ENCODE measurements around the gene RPE. TPM values are rescaled to one million over a fixed set of nuclear protein-coding genes. Genes with fewer than 3 reads are reported as not detected.

Gene RPE
- total RNA-seq, 1 experiment from 2014 or later = 37.1 TPM

DNA sequence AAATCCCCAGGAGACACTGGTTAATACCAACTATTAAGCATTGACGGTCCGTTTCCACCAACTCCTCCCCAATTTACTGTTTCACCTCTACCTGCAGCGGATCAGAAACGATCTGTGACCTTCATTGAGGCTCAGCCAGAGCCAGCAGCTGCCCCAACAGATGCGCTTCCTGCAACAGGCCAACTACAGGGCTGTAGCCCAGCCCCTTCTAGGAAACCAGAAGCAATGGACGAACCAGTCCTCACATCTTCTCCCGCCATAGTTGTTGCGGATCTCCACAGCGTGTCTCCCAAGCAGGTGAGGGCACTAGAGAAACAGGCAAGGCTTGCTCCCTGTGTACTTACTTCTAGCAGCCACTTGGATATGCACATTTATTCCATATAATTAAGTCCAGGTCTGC is 8.5 kb upstream of the RPE start:
- DNase-seq (ENCODE audit: low spot score) = no peak
- in situ Hi-C loops (cut with HindIII; ENCODE audit: low sequenced_read_pairs) = no loop called here

DNA sequence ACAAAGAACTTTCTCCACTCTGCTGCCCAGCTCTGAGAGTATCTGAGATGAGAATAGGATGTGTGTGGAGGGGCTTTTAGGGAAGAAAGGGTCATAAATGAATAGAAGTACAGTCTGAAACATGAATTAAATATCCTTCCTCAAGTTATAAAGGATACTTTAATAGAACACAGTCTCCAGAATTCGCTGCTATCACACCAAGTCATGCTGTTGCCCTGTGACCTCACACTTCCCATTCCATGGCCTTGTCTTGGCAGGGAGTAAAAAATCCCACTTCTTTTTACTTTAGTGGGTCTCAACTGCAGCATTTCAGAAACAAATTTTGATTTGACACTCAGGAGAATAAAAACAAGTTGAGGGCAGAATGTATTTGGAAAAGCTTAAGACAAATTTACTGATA is 3.8 kb upstream of the RPE start:
- no peak for DNase-seq (ENCODE audit: low spot score)
- in situ Hi-C loops (cut with HindIII; ENCODE audit: low sequenced_read_pairs) = no loop called here

DNA sequence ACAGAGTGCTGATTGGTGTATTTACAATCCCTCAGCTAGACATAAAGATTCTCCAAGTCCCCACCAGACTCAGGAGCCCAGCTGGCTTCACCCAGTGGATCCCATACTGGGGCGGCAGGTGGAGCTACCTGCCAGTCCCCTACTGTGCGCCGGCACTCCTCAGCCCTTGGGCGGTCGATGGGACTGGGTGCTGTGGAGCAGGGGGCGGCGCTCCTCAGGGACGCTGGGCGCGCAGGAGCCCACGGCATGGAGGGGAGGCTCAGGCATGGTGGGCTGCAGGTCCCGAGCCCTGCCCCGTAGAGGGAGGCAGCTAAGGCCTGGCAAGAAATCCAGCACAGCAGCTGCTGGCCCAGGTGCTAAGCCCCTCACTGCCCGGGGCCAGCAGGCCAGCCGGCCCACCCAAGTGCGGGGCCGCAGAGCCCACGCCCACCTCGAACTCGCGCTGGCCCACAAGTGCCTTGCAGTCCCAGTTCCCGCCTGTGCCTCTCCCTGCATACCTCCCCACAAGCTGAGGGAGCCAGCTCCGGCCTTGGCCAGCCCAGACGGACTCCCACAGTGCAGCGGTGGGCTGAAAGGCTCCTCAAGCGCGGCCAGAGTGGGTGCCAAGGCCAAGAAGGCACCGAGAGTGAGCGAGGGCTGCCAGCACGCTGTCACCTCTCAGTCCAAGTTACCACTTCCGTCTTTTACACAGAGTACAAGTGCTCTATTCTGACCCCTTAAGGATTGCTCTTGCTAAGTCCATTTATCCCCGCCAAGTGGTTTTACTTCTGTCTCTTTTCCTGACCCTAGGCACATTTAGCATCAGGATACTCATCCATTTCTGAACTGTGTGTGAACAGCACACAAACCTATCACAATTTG is 1.7 kb upstream of the RPE start:
- no peak for DNase-seq (ENCODE audit: low spot score)
- in situ Hi-C loops (cut with HindIII; ENCODE audit: low sequenced_read_pairs) = no loop called here

DNA sequence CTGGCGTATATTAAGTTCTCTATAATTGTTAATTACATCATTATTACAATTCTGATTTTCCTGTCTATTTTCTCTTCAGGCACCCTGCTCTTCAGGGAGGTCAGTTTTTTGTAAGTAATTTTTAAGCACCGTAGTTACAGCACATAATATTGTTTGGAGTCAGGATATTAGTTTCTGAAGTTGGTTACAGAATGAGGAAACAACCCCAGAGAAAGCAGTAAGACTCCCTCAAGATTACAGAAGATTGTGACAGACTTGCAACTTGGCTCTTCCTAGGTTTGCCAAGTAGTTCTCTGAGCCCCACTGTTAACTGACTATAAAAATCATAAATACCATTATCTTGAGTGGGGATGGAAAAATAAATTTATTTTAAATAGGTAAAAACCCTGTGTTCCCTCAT is 921 bp downstream of the RPE start:
- in situ Hi-C loops (cut with HindIII; ENCODE audit: low sequenced_read_pairs) = no loop called here

DNA sequence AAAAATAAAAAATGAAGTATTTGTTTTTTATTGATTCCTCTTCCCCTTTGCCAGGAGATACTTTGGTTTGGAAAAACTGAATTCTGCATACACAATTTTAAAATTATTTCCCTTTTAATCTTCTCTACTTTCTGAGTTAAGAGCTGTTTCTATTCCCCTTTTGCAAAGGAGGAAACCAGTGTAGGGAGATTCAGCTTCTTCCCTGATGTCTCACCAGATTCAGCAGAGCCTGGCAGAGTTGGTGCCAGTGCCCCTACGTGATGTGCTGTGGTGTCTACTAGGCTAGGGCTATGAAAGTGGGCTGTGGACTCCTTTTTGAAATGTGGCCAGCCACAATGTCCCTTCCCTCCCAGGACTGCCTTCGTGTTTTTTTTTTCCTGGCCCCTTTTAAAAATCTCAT is 2.4 kb downstream of the RPE start:
- DNase-seq (ENCODE audit: low spot score) = no peak
- in situ Hi-C loops (cut with HindIII; ENCODE audit: low sequenced_read_pairs) = no loop called here

More for the DNA sequence above, 921 bp downstream of the RPE start:
- DNase-seq (ENCODE audit: low spot score) = no peak

DNA sequence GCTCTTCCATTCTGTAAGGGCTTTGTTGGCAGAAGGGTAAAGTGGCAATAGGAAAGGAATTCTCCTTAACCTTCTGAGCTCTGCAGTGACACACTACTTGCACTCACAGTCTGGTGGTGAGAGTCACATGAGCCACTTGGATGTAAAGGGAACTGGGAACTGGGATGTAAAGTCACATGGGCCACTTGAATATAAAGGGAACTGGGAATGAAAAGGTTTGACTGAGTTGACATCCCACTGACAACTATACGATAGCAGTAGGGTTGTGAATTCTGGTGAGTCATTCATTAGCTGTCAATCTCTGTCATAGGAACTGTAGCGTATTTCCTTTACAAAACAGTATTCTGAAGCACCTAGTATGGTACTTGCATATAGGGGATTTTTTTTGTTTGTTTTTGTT is 5.5 kb downstream of the RPE start:
- in situ Hi-C loops (cut with HindIII; ENCODE audit: low sequenced_read_pairs) = no loop called here
- no peak for DNase-seq (ENCODE audit: low spot score)

DNA sequence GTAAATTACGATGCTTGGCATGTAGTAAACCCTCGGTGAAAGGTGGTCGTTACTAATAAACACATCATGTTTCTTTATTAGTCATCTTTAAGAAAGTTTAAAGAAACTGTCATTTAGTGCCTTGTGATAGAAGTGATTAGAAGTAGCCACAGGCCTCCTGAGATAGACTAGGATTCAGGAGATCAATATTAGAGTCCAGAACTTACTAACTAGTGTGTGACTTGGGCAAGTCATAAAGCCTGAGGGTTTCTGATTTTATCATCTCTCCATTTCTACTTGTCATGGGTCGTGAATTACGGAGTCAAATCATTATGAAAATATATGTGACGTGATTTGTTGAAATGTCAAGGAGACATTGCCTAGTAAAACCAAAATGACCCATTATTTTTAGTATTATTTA is 6.7 kb downstream of the RPE start:
- in situ Hi-C loops (cut with HindIII; ENCODE audit: low sequenced_read_pairs) = no loop called here
- DNase-seq (ENCODE audit: low spot score) = no peak

DNA sequence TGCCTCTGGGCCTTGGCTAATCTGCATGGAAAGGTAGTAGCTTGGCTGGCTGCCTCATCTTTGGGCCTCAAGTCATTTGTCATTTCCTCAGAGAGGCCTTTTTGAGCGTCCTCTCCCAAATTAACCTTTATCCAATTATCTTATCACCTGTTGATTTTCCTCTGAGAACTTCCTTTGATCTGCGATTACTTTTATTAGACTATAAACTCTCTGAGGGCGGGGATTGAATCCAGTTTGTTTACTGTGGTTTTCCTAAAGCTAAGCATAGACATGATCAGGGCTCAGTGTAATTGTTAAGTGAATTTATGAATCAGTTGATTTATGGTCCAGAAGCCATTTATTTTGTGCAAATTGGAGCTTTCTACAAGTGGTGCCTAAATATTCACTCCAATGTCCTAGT is 7.5 kb downstream of the RPE start:
- no peak for DNase-seq (ENCODE audit: low spot score)

DNA sequence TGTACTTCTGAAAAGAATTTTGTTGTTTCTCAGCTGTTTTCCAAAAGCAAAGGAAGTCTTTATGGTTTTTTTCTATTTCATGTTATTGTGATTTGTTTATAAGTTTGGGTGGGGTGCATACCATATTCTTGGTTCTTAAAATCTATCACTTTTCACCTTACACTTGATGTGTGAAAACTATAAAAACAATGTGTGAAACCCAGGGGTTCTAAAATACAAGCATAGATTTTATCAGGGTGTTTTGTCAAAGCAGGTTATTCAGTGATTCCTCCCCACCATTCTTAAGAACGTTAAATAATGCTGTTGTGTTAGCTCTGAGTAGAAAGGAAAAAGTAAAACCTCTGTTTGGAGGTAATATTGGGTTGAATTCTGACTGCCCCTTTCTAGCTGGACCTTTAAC is 17.7 kb downstream of the RPE start:
- no peak for DNase-seq (ENCODE audit: low spot score)
- in situ Hi-C loops (cut with HindIII; ENCODE audit: low sequenced_read_pairs) = no loop called here

More for the DNA sequence above, 7.5 kb downstream of the RPE start:
- in situ Hi-C loops (cut with HindIII; ENCODE audit: low sequenced_read_pairs) = no loop called here

DNA sequence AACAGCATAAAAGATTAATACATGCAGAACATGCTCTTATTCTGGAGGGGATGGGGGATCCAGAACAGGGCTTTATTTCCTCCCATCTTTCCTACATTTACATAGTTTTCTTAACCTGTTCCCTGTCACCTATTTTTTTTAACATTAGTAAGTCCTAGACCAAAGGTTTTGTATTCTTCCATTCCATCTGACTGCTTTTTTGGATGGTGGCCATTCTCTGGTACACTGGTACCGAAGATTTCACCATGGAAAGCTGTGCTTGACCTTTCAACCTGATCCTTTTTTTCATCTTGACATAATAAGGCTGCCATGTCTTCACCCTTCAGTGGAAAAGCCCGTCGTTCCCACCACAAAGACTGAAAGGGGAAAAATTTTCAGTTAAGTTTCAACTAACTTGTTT is 20.4 kb downstream of the RPE start:
- in situ Hi-C loops (cut with HindIII; ENCODE audit: low sequenced_read_pairs) = no loop called here
- DNase-seq (ENCODE audit: low spot score) = no peak

DNA sequence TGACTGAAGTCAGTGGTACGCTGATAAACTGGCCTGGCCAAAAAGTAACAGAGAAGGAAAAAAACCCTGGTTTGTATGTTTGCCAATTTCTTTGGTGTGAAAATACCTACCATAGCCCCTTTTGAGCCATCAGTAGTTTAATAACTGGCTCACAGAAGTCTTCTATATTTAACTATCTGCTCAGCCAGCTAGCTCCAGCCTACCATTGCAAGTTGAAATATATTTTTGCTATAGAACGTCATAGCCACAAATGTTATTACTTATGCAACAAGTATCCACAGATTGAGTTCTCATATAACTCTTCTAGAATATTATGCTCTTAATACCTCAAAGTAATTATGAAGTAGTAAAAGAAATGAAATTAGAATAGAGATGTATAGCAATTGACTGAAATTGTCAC is 25.2 kb downstream of the RPE start:
- no peak for DNase-seq (ENCODE audit: low spot score)
- in situ Hi-C loops (cut with HindIII; ENCODE audit: low sequenced_read_pairs) = no loop called here

DNA sequence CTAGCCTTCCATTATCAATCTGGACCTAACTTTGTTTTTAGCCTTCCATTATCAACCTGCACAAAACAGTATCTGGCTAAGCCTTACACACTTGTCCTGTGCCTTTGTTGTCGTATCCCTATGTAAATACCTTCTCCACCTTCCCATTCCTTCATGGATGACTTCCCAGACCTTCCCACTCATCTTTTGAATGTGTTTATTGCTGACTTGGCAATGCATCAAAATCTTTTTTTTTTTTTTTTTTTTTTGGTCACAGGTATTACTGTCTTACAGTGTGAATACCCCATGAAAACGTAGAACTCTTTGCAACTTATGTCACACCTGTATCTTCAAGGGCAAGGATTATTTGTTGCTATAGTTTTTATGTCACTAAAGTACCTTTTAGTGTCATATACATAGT is 25.7 kb downstream of the RPE start:
- DNase-seq (ENCODE audit: low spot score) = no peak
- in situ Hi-C loops (cut with HindIII; ENCODE audit: low sequenced_read_pairs) = no loop called here

DNA sequence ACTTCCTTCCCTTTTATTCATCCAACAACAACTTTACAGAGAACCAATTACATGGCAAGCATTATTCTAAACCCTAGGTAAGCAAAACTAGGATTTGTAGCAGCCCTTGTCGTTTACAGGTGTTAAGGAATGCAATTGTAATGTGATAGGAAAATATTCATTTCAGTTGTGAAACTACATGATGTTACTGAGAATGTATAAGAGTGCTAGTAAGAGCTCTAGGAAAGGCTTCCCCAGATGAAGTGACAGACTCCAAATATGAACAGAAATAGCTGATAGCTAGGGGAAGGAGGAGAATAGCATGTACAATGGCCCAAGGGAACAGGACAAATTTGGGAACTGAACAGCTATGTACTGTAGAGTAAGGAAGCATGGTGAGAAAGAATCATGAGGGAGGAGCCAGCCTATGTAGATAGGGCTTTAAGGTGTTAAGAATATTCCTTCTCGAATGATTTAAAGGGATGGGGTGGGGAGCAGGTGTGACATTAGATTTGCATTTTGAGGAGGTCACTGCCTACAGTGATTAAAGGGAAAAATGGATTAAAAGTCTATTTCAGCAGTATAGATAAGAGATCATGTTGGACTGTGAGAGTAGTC is 31.7 kb downstream of the RPE start:
- DNase-seq (ENCODE audit: low spot score) = no peak
- in situ Hi-C loops (cut with HindIII; ENCODE audit: low sequenced_read_pairs) = no loop called here

DNA sequence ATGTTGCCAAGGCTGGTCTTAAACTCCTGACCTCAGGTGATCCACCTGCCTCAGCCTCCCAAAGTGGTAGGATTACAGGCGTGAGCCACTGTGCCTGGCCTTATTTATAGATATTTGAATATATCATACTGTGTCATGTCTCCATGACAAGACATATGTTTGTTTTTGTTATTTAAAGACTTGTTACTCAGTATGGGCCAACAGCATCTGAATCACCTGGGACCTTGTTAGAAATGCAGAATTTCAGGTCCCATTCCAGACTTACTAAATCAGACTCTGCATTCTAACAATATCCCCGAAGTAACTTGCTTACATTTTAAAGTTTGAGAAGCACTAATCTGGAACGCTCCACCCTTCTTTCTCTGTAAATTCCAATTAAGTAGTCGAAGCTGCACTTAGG is 33.2 kb downstream of the RPE start:
- in situ Hi-C loops (cut with HindIII; ENCODE audit: low sequenced_read_pairs) = no loop called here
- no peak for DNase-seq (ENCODE audit: low spot score)

DNA sequence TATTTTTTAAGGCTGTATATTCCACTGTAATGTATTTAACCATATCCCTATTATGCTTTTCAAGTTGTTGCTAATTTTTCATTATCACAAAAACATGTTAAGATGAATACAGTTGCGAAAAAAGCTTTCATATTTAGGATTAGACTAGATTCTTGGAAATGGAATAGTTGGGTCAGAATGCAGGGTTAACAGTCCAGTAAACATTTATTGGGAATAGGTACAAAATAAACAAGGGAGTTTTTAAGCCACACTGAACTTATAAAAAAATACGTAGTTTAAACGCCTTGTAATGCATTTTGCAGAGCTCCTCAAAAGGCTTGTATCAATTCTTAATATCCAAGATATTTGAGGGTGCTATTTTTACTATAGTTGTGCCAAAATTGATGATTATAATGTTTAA is 35.6 kb downstream of the RPE start:
- no peak for DNase-seq (ENCODE audit: low spot score)
- in situ Hi-C loops (cut with HindIII; ENCODE audit: low sequenced_read_pairs) = no loop called here

DNA sequence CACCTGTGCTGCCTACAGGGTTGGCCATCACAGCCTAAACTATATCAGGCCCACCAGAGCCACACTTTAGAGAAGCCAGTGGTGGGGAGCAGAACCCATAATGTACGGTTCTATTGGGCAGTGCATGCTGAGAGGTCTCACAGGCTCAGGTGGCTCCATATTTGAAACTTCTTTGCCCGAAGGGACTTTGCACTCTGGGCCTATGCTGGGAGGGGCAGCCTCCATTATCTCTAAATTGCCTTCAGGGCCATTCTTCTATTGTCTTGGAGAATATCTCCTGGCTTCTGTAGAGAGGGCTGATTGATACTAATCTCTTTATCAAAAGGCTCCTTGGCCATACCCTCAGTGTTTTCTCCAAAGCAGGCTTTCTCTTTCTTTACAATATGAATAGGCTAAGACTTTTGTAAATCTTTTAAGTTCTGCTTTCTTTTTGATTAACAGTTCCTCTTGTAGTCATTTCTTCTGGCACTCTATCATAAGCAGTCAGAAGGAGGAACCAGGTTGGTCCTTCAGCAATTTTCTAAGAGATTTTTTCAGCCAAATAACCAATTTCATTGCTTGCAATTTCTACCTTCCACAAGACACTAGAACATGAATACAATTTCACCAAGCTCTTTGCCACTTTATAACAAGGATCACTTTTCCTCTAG is 44.5 kb downstream of the RPE start:
- in situ Hi-C loops (cut with HindIII; ENCODE audit: low sequenced_read_pairs) = no loop called here

DNA sequence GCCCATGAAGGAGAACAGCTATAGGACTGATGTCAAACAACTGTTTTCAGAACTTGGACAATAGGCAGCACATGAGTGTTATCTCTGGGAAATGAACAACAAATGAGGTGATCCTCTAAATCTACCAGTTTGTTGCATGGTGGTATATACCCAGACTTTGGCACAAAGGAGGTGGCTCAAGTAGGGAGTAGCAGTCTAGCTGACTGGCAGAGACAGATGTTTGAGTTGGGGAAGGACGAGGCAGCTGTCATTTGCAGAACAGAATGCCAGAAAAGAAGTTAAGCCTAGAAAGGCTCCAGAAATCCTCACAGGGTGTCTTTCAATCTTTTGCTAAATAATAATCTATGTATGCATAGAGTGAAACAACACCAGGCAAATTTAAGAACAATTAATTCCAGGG is 47.4 kb downstream of the RPE start:
- DNase-seq (ENCODE audit: low spot score) = no peak
- in situ Hi-C loops (cut with HindIII; ENCODE audit: low sequenced_read_pairs) = no loop called here

More for the DNA sequence above, 44.5 kb downstream of the RPE start:
- DNase-seq (ENCODE audit: low spot score) = no peak

DNA sequence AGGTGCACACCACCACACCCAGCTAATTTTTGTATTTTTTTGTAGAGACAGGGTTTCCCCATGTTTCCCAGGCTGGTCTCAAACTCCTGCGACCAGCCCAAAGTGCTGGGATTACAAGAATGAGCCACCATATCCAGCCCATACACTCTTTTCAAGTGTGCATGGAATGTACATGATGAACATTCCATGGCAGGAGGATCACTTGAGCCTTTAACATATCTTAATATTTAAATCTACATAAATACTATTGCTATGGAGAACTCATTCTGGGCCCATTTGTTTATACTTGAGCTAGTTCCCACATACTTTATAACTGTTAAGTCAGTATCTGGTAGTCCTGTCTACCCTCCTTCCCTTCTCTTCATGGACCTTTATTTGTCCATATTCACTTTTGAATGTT is 48.4 kb downstream of the RPE start:
- in situ Hi-C loops (cut with HindIII; ENCODE audit: low sequenced_read_pairs) = no loop called here
- no peak for DNase-seq (ENCODE audit: low spot score)

DNA sequence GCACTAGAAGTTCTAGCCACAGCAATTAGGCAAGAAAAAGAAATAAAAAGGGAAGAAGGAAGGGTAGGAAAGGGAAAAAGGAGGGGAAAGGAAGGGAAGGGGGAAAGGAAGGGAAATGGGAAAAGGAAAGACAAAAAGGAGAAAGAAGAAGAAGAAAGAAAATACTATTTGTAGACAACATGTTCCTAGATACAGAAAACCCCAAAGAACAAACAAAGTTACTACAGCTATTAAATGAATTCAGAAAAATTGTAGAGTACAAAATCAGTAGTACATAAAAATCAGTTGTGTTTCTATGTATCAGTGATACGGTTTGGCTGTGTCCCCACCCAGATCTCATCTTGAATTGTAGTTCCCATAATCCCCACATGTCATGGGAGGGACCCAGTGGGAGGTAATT is 52.3 kb downstream of the RPE start:
- in situ Hi-C loops (cut with HindIII; ENCODE audit: low sequenced_read_pairs) = no loop called here

DNA sequence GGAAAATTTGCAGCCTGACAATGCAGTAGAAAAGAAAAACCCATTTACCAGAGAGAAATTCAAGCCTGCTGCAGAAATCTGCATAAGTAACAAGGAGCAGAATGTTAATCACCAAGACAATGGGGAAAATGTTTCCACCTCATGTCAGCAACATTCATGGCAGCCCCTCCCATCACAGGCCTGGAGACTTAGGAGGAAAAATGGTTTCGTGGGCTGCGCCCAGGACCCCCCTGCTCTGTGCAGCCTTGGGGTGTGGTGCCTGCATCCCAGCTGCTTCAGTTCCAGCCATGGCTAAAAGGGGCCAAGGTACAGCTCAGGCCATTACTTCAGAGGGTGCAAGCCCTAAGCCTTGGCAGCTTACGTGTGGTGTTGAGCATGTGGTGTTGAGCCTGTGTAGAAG is 53.4 kb downstream of the RPE start:
- in situ Hi-C loops (cut with HindIII; ENCODE audit: low sequenced_read_pairs) = no loop called here
- DNase-seq (ENCODE audit: low spot score) = no peak

More for the DNA sequence above, 52.3 kb downstream of the RPE start:
- no peak for DNase-seq (ENCODE audit: low spot score)

DNA sequence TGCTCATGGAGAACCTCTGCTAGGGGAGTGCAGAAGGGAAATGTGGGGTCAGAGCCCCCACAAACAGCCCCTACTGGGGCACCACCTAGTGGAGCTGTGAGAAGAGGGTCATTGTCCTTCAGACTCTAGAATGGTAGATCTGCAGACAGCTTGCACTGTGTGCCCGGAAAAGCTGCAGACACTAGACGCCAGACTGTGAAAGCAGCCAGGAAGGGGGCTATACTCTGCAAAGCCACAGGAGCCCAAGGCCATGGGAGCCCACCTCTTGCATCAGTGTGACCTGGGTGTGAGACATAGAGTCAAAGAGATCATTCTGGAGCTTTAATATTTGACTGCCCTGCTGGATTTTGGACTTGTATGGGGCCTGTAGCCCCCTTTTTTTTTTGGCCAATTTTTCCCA is 60.9 kb downstream of the RPE start:
- in situ Hi-C loops (cut with HindIII; ENCODE audit: low sequenced_read_pairs) = no loop called here
- DNase-seq (ENCODE audit: low spot score) = no peak

All from G401 (cell line).